Endodermal cell (in vitro differentiated cells): ENCODE data around the gene ST3GAL4. TPM values are rescaled to one million over a fixed set of nuclear protein-coding genes. Genes with fewer than 3 reads are reported as not detected.

ENCODE experiments used
- DNase-seq: peaks from one replicate; pipeline ENCODE4 v3.0.0-alpha.2; 2017
- H3K27ac ChIP-seq: 2 replicates; pipeline ENCODE4 v1.5.1; 2013; ENCODE audit warnings: mild to moderate bottlenecking, low read depth, low read length, moderate library complexity
- H3K27me3 ChIP-seq: 2 replicates; pipeline ENCODE4 v1.6.1; 2013; ENCODE audit warnings: mild to moderate bottlenecking, low read length, moderate library complexity; ENCODE audit not compliant: insufficient read depth, control insufficient read depth, poor library complexity, severe bottlenecking
- H3K36me3 ChIP-seq: 2 replicates; pipeline ENCODE4 v1.7.0; 2013; ENCODE audit warnings: mild to moderate bottlenecking, low read length, moderate library complexity; ENCODE audit not compliant: control insufficient read depth, insufficient read depth
- H3K4me1 ChIP-seq: one replicate; pipeline ENCODE4 v1.7.0; 2013; ENCODE audit warnings: low read length; ENCODE audit not compliant: control insufficient read depth, insufficient read depth
- H3K4me3 ChIP-seq: 2 replicates; pipeline ENCODE4 v1.5.1; 2013; ENCODE audit warnings: mild to moderate bottlenecking, low read length, moderate library complexity
- H3K9ac ChIP-seq: 2 replicates; pipeline ENCODE4 v1.6.1; 2013; ENCODE audit warnings: mild to moderate bottlenecking, low read length, moderate library complexity; ENCODE audit not compliant: poor library complexity, severe bottlenecking; ENCODE audit errors: extremely low read depth
- H3K9me3 ChIP-seq: 2 replicates; pipeline ENCODE4 v1.6.1; 2013; ENCODE audit warnings: mild to moderate bottlenecking, low read length, moderate library complexity; ENCODE audit not compliant: control insufficient read depth
- H3K27ac Mint-ChIP-seq: 2 replicates; pipeline ENCODE4 v1.8.0; 2020; ENCODE audit warnings: mixed read lengths
- H3K27me3 Mint-ChIP-seq: 2 replicates; pipeline ENCODE4 v1.8.0; 2021; ENCODE audit warnings: mild to moderate bottlenecking, mixed read lengths; ENCODE audit not compliant: insufficient read depth
- H3K36me3 Mint-ChIP-seq: 2 replicates; pipeline ENCODE4 v1.8.0; 2020; ENCODE audit warnings: low read depth, mixed read lengths
- H3K4me1 Mint-ChIP-seq: 2 replicates; pipeline ENCODE4 v1.8.0; 2020; ENCODE audit warnings: mixed read lengths
- H3K4me3 Mint-ChIP-seq: 2 replicates; pipeline ENCODE4 v1.8.0; 2020; ENCODE audit warnings: mild to moderate bottlenecking, moderate library complexity, mixed read lengths
- H3K9me3 Mint-ChIP-seq: 2 replicates; pipeline ENCODE4 v1.8.0; 2020; ENCODE audit warnings: mild to moderate bottlenecking, mixed read lengths
- CTCF ChIP-seq: fragments of 200-600 bp; sonication (generic); conservative IDR thresholded peaks from 2 replicates; pipeline ENCODE4 v1.5.0; 2021; ENCODE audit warnings: antibody characterized with exemption, mild to moderate bottlenecking
- WGBS, 2 experiments: methylation state at CpG; one replicate each; pipeline versions ENCODE4 v1.1.5 to v1.1.7; 2013; ENCODE audit warnings: missing lambda C conversion rate in 2 of 2, mixed read lengths in 1 of 2; ENCODE audit not compliant: insufficient coverage in 1 of 2, insufficient read length in 1 of 2; 5-methylcytosine and 5-hydroxymethylcytosine counted together
- total RNA-seq, 2 donors: library from RNA; stranded (reverse); fragmentation: NEBNext Ultra II Directional in 1 of 2; extraction: Animal tissue kit (Norgen Biotek cat#: 25700) in 1 of 2; gene quantifications; 2 replicates in 1 of 2; 3 replicates in 1 of 2; pipeline ENCODE4 v1.2.1, GENCODE V29; 2021

The ST3GAL4 gene
- total RNA-seq, 2 donors from 2014 or later: 16.5 to 21.5 TPM

- no peaks in the 10 kb centered on the region for H3K36me3 Mint-ChIP-seq
- H3K27ac Mint-ChIP-seq: no peak overlapping the region
- Histone ChIP-seq H3K27me3 (no peaks in the 10 kb centered on the region), H3K9me3 (no peaks in the 10 kb centered on the region), H3K9ac (no peak overlapping the region), H3K4me3 (no peak overlapping the region), H3K4me1 (peaks cover 4% of the 10 kb centered on the region), H3K36me3 (no peaks in the 10 kb centered on the region), H3K27ac (no peak overlapping the region)
- peaks cover 21% of the 10 kb centered on the region for H3K4me1 Mint-ChIP-seq
- no peak for DNase-seq
- 90 to 100% methylated on average over 4 to 7 of the region's 7 CpGs for WGBS, 2 experiments
- H3K9me3 Mint-ChIP-seq: no peaks in the 10 kb centered on the region
- no peaks in the 10 kb centered on the region for H3K27me3 Mint-ChIP-seq
- no peak for TF ChIP-seq CTCF
- H3K4me3 Mint-ChIP-seq: no peak overlapping the region
These were observed 80.8 kb downstream of the ST3GAL4 start for GRCh38 chr11:126436209-126436755.

GRCh38 chr11:126437731-126438130 lies 82.2 kb downstream of the ST3GAL4 start:
- DNase-seq: no peak
- Mint-ChIP-seq H3K4me3 (no peak overlapping the region), H3K27me3 (no peaks in the 10 kb centered on the region), H3K27ac (no peak overlapping the region), H3K36me3 (no peaks in the 10 kb centered on the region), H3K9me3 (no peaks in the 10 kb centered on the region), H3K4me1 (peaks cover 25% of the 10 kb centered on the region)
- Histone ChIP-seq H3K9me3 (no peaks in the 10 kb centered on the region), H3K27me3 (no peaks in the 10 kb centered on the region), H3K4me3 (no peak overlapping the region), H3K4me1 (peaks cover 5% of the 10 kb centered on the region), H3K27ac (no peak overlapping the region), H3K36me3 (no peaks in the 10 kb centered on the region), H3K9ac (no peak overlapping the region)
- WGBS, 2 experiments: 95 to 100% methylated on average over 2 to 5 of the region's 5 CpGs
- no peak for TF ChIP-seq CTCF

- no peaks in the 10 kb centered on the region for H3K9me3 ChIP-seq
- no peak overlapping the region for H3K27ac ChIP-seq
- no peaks in the 10 kb centered on the region for H3K27me3 ChIP-seq
- H3K9me3 Mint-ChIP-seq: no peaks in the 10 kb centered on the region
- peaks cover 9% of the 10 kb centered on the region for H3K4me1 ChIP-seq
- no peak overlapping the region for H3K27ac Mint-ChIP-seq
- no peak overlapping the region for H3K4me3 ChIP-seq
- WGBS, 2 experiments: 93 to 94% methylated on average over 8 to 9 of the region's 9 CpGs
- no peak for TF ChIP-seq CTCF
- no peaks in the 10 kb centered on the region for H3K36me3 Mint-ChIP-seq
- no peak overlapping the region for H3K9ac ChIP-seq
- H3K4me3 Mint-ChIP-seq: no peak overlapping the region
- peaks cover 26% of the 10 kb centered on the region for H3K4me1 Mint-ChIP-seq
- no peak for DNase-seq
- no peaks in the 10 kb centered on the region for H3K36me3 ChIP-seq
- H3K27me3 Mint-ChIP-seq: no peaks in the 10 kb centered on the region
These were observed 82.8 kb downstream of the ST3GAL4 start for GRCh38 chr11:126438272-126438671.
